ENCODE data around the gene CALCOCO1.

- TF ChIP-seq CTCF (IDR thresholded peaks at IDR 0.05), result no peak
- TF ChIP-seq POLR2A (IDR thresholded peaks at IDR 0.05), result no peak
- no peak for TF ChIP-seq POLR2AphosphoS5 (IDR thresholded peaks at IDR 0.05)
These were observed 37.4 kb upstream of the CALCOCO1 start for GRCh38 chr12:53764615-53765014.

Measured in breast epithelium (tissue), 3 donors.